ENCODE measurements around the gene IFT81. TPM values are rescaled to one million over a fixed set of nuclear protein-coding genes. Genes with fewer than 3 reads are reported as not detected.

Gene IFT81
- polyA plus RNA-seq, 1 donor, result 12.6 TPM

- DNase-seq, result peak in 1 of 2 donors; percentile 5
- WGBS (ENCODE audit: insufficient coverage, low lambda C conversion rate), result no CpG with 5 or more reads among the region's 8 CpGs
- H3K9me3 ChIP-seq (ENCODE audit: control insufficient read depth, low read depth, low read length), result no peaks in the 10 kb centered on the region
- no peak overlapping the region for H3K4me3 ChIP-seq (ENCODE audit: low read length)
- H3K27me3 ChIP-seq (ENCODE audit: control insufficient read depth, insufficient read depth, low read length), result peaks cover 7% of the 10 kb centered on the region
- H3K4me1 ChIP-seq (ENCODE audit: control insufficient read depth, insufficient read depth, low read length), result no peaks in the 10 kb centered on the region
- no peaks in the 10 kb centered on the region for H3K36me3 ChIP-seq (ENCODE audit: control insufficient read depth, insufficient read depth, low read length)
- no peak overlapping the region for H3K27ac ChIP-seq (ENCODE audit: low read length)
These were observed 33.7 kb upstream of the IFT81 start for GRCh38 chr12:110090266-110091135.

DNA sequence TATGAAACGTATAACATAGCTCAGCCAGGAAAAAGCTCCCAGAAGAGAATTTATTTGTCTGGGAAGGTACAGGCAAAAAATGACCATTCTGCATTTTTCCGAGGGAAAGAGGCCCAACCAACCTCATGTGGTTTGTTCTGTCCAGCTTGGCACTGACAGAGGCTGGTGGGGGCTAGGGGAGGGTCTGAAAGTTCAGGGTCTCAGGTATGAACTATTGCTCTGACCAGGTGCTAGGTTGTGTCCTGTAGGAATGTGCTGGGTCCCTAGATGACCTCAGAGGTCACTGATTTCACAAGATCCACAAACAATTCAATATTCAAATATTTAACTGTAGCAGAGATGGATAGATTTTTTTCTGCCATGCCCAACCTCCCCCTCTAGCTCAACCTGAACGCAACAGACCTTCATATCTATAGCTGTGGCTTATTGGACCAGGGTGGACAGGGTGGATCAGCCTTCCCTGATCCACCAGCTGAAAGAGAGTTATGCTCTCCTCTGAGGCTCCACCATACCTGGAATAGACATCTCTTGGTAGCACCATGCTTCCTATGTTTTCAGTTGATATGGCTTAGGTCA is 32.9 kb upstream of the IFT81 start:
- Histone ChIP-seq H3K36me3 (ENCODE audit: control insufficient read depth, insufficient read depth, low read length) (no peaks in the 10 kb centered on the region), H3K27me3 (ENCODE audit: control insufficient read depth, insufficient read depth, low read length) (peaks cover 5% of the 10 kb centered on the region), H3K9me3 (ENCODE audit: control insufficient read depth, low read depth, low read length) (no peaks in the 10 kb centered on the region), H3K4me3 (ENCODE audit: low read length) (no peak overlapping the region), H3K27ac (ENCODE audit: low read length) (no peak overlapping the region), H3K4me1 (ENCODE audit: control insufficient read depth, insufficient read depth, low read length) (no peaks in the 10 kb centered on the region)
- DNase-seq, result no peak
- WGBS (ENCODE audit: insufficient coverage, low lambda C conversion rate), result no CpG with 5 or more reads among the region's 3 CpGs

DNA sequence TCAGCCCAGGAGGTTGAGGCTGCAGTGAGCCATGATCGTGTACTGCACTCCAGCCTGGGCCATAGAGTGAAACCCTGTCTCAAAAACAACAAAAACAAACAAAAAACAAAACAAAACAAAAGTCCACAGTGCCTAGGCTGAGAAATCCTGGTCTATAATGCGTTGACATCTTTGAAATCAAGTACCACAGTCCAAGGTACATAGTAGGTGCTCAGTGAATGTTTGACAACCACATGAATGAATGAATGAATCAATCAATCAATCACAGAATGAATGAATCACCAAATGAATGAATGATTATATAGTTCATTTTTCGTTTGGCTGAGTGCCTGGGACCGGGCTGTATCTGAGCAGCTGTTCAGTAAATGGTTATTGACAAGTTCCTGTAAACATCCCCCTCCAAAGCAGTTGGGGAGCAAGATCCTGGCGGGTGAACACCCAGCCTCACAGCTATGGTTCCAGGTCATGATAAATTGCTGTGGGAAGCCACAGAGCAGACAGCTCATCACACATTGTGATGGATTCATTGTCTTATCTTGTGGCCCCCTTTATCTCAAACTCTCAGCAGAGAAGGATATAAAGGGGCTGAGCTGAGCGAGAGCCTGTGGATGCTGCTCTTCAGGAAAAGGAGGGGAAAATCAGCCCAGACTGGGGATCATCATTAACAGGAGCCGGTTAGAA is 30.4 kb upstream of the IFT81 start:
- H3K36me3 ChIP-seq (ENCODE audit: control insufficient read depth, insufficient read depth, low read length), result no peaks in the 10 kb centered on the region
- H3K4me1 ChIP-seq (ENCODE audit: control insufficient read depth, insufficient read depth, low read length), result no peaks in the 10 kb centered on the region
- no peak overlapping the region for H3K27ac ChIP-seq (ENCODE audit: low read length)
- no peak overlapping the region for H3K4me3 ChIP-seq (ENCODE audit: low read length)
- H3K9me3 ChIP-seq (ENCODE audit: control insufficient read depth, low read depth, low read length), result no peaks in the 10 kb centered on the region
- WGBS (ENCODE audit: insufficient coverage, low lambda C conversion rate), result 86% methylated on average over 1 of the region's 7 CpGs
- no peak for DNase-seq
- H3K27me3 ChIP-seq (ENCODE audit: control insufficient read depth, insufficient read depth, low read length), result peaks cover 5% of the 10 kb centered on the region

DNA sequence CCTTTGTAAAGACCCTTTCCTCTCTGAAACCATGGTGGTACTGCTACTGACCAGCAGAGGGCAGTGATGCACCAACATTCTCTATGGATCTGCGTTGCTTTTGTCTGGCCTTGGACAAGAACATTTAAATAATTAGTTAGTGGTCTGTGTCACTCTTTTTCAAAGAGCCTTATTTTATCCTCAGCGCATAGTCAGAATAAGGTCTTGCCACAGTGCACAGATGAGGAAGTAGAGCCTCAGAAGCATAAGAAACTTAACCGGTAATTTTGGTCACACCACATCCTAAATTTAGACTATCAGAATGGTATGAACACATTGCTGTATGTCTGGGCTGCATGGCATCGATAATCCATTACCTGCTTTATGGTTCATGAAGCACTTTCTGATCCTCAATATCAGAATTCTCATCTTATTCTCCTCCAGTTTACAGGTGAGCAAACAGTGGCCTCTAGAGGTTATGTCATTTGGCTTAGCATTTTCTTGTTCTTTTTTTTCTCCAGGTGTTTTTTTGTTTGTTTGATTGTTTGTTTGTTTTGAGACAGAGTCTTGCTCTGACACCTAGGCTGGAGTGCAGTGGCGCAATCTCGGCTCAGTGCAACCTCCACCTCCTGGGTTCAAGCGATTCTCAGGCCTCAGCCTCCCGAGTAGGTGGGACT is 23.7 kb upstream of the IFT81 start:
- no CpG with 5 or more reads among the region's 8 CpGs for WGBS (ENCODE audit: insufficient coverage, low lambda C conversion rate)
- Histone ChIP-seq H3K4me3 (ENCODE audit: low read length) (no peak overlapping the region), H3K36me3 (ENCODE audit: control insufficient read depth, insufficient read depth, low read length) (no peaks in the 10 kb centered on the region), H3K27me3 (ENCODE audit: control insufficient read depth, insufficient read depth, low read length) (no peaks in the 10 kb centered on the region), H3K9me3 (ENCODE audit: control insufficient read depth, low read depth, low read length) (no peaks in the 10 kb centered on the region), H3K4me1 (ENCODE audit: control insufficient read depth, insufficient read depth, low read length) (no peaks in the 10 kb centered on the region), H3K27ac (ENCODE audit: low read length) (no peak overlapping the region)
- DNase-seq, result peak; percentile 48 to 59

GRCh38 chr12:110102255-110102654 is 21.9 kb upstream of the IFT81 start:
- no peak overlapping the region for H3K27ac ChIP-seq (ENCODE audit: low read length)

GRCh38 chr12:110104188-110105094 is 19.7 kb upstream of the IFT81 start:
- Histone ChIP-seq H3K4me1 (ENCODE audit: control insufficient read depth, insufficient read depth, low read length) (peaks cover 7% of the 10 kb centered on the region), H3K27ac (ENCODE audit: low read length) (peak overlapping the region; percentile 55)

More at GRCh38 chr12:110102255-110102654, 21.9 kb upstream of the IFT81 start:
- H3K4me1 ChIP-seq (ENCODE audit: control insufficient read depth, insufficient read depth, low read length), result no peaks in the 10 kb centered on the region
- no CpG with 5 or more reads among the region's 3 CpGs for WGBS (ENCODE audit: insufficient coverage, low lambda C conversion rate)
- H3K27me3 ChIP-seq (ENCODE audit: control insufficient read depth, insufficient read depth, low read length), result no peaks in the 10 kb centered on the region
- DNase-seq, result no peak
- no peaks in the 10 kb centered on the region for H3K36me3 ChIP-seq (ENCODE audit: control insufficient read depth, insufficient read depth, low read length)
- H3K4me3 ChIP-seq (ENCODE audit: low read length), result no peak overlapping the region
- H3K9me3 ChIP-seq (ENCODE audit: control insufficient read depth, low read depth, low read length), result no peaks in the 10 kb centered on the region

GRCh38 chr12:110105159-110105558 is 19.0 kb upstream of the IFT81 start:
- 83% methylated on average over 1 of the region's 1 CpG for WGBS (ENCODE audit: insufficient coverage, low lambda C conversion rate)
- H3K9me3 ChIP-seq (ENCODE audit: control insufficient read depth, low read depth, low read length), result no peaks in the 10 kb centered on the region
- H3K4me1 ChIP-seq (ENCODE audit: control insufficient read depth, insufficient read depth, low read length), result peaks cover 8% of the 10 kb centered on the region
- no peaks in the 10 kb centered on the region for H3K27me3 ChIP-seq (ENCODE audit: control insufficient read depth, insufficient read depth, low read length)
- H3K4me3 ChIP-seq (ENCODE audit: low read length), result no peak overlapping the region
- DNase-seq, result no peak
- H3K36me3 ChIP-seq (ENCODE audit: control insufficient read depth, insufficient read depth, low read length), result no peaks in the 10 kb centered on the region
- no peak overlapping the region for H3K27ac ChIP-seq (ENCODE audit: low read length)

More at GRCh38 chr12:110104188-110105094, 19.7 kb upstream of the IFT81 start:
- Histone ChIP-seq H3K4me3 (ENCODE audit: low read length) (no peak overlapping the region), H3K9me3 (ENCODE audit: control insufficient read depth, low read depth, low read length) (no peaks in the 10 kb centered on the region), H3K27me3 (ENCODE audit: control insufficient read depth, insufficient read depth, low read length) (no peaks in the 10 kb centered on the region), H3K36me3 (ENCODE audit: control insufficient read depth, insufficient read depth, low read length) (no peaks in the 10 kb centered on the region)
- WGBS (ENCODE audit: insufficient coverage, low lambda C conversion rate), result no CpG with 5 or more reads among the region's 14 CpGs
- DNase-seq, result peak in 1 of 2 donors; percentile 60

GRCh38 chr12:110105986-110106385 is 18.2 kb upstream of the IFT81 start:
- Histone ChIP-seq H3K27ac (ENCODE audit: low read length) (no peak overlapping the region), H3K9me3 (ENCODE audit: control insufficient read depth, low read depth, low read length) (no peaks in the 10 kb centered on the region), H3K4me1 (ENCODE audit: control insufficient read depth, insufficient read depth, low read length) (peaks cover 8% of the 10 kb centered on the region), H3K36me3 (ENCODE audit: control insufficient read depth, insufficient read depth, low read length) (no peaks in the 10 kb centered on the region), H3K4me3 (ENCODE audit: low read length) (no peak overlapping the region), H3K27me3 (ENCODE audit: control insufficient read depth, insufficient read depth, low read length) (no peaks in the 10 kb centered on the region)
- no peak for DNase-seq
- WGBS (ENCODE audit: insufficient coverage, low lambda C conversion rate), result no CpG with 5 or more reads among the region's 2 CpGs

DNA sequence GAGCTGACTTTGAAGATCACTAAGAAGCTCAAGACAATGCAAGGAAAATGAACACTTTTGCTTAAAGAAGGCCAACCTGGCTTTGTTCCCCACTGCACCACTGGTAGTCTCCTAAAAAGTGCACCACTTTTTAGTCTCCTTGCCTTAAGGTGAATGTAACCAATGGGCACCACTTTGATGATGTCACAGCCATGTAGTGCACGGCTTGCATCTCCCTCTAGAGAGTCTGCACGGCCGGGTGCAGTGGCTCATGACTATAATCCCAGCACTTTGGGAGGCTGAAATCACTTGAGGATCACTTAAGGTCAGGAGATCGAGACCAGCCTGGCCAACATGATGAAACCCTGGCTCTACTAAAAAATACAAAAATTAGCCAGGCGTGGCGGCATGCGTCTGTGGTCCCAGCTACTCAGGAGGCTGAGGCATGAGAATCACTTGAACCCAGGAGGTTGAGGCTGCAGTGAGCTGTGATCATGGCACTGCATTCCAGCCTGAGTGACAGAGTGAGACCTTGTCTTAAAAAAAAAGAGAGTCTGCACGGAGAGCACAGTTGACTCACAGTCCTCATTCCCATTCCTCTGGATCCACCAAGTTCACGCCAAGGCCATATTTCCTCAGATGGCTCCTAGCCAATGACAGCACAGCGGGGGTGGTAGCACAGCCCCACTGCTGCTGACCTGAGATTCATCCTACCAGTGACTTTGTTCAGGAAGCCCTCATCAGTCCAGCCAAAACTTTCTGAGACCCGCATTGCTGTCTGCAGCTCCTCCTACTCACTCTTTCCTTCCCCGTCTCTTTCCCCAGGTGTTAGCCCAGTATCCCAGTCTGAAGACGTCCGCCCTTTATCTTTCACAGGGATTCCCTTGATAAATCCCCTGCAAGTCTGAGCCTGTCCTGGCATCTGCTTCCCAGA is 16.5 kb upstream of the IFT81 start:
- H3K4me1 ChIP-seq (ENCODE audit: control insufficient read depth, insufficient read depth, low read length), result peaks cover 8% of the 10 kb centered on the region
- H3K4me3 ChIP-seq (ENCODE audit: low read length), result no peak overlapping the region
- no peak overlapping the region for H3K27ac ChIP-seq (ENCODE audit: low read length)
- H3K36me3 ChIP-seq (ENCODE audit: control insufficient read depth, insufficient read depth, low read length), result no peaks in the 10 kb centered on the region
- H3K27me3 ChIP-seq (ENCODE audit: control insufficient read depth, insufficient read depth, low read length), result no peaks in the 10 kb centered on the region
- 100% methylated on average over 2 of the region's 14 CpGs for WGBS (ENCODE audit: insufficient coverage, low lambda C conversion rate)
- H3K9me3 ChIP-seq (ENCODE audit: control insufficient read depth, low read depth, low read length), result no peaks in the 10 kb centered on the region
- DNase-seq, result no peak
